Gastrocnemius medialis (tissue), 4 donors: Measurements from ENCODE around the gene RFNG. TPM values are rescaled to one million over a fixed set of nuclear protein-coding genes. Genes with fewer than 3 reads are reported as not detected.

Experiments used
- ATAC-seq, 2 donors: fragments of 150-250 bp; one replicate each; pipeline ENCODE4 v1.9.1; 2016
- DNase-seq, 2 donors: peaks; one replicate each; pipeline ENCODE4 v3.0.0-alpha.2; 2019
- H3K27ac ChIP-seq, 4 donors: fragments of 200-600 bp; sonication (generic); 1 replicate in 1 of 4; 2 replicates in 3 of 4; pipeline ENCODE4 v1.5.1; 2016 to 2018; ENCODE audit warnings: mild to moderate bottlenecking in 2 of 4, moderate library complexity in 1 of 4
- H3K27me3 ChIP-seq, 3 donors: fragments of 200-600 bp; sonication (generic) in 2 of 3; 1 replicate in 1 of 3; 2 replicates in 2 of 3; pipeline versions ENCODE4 v1.5.1 to v1.6.0; 2016 to 2019; ENCODE audit warnings: mild to moderate bottlenecking in 1 of 3, moderate library complexity in 1 of 3
- H3K36me3 ChIP-seq, 2 donors: fragments of 200-600 bp; sonication (generic) in 1 of 2; one replicate each; pipeline ENCODE4 v1.5.1; 2017 to 2018
- H3K4me1 ChIP-seq, 2 donors: fragments of 200-600 bp; sonication (generic) in 1 of 2; one replicate each; pipeline ENCODE4 v1.5.1; 2016 to 2017; ENCODE audit warnings: mild to moderate bottlenecking in 2 of 2
- H3K4me3 ChIP-seq, 4 donors: fragments of 200-600 bp; sonication (generic) in 3 of 4; 1 replicate in 1 of 4; 2 replicates in 3 of 4; pipeline ENCODE4 v1.5.1; 2016 to 2019; ENCODE audit warnings: mild to moderate bottlenecking in 2 of 4
- H3K9me3 ChIP-seq, 3 donors: fragments of 200-600 bp; sonication (generic) in 2 of 3; 1 replicate in 1 of 3; 2 replicates in 2 of 3; pipeline ENCODE4 v1.5.1; 2016 to 2019
- POLR2A ChIP-seq, 2 donors: fragments of 450-650 bp; IDR thresholded peaks; one replicate each; pipeline ENCODE4 v1.6.1; 2017; ENCODE audit warnings: antibody characterized with exemption in 2 of 2, mild to moderate bottlenecking in 2 of 2, moderate library complexity in 2 of 2
- in situ Hi-C, 4 donors: fragments of 200-750 bp; cut with MboI; loops; one replicate each; pipeline versions ENCODE4 v1.15.0 to v1.8.0; 2017; ENCODE audit warnings: low sequenced_read_pairs in 4 of 4
- intact Hi-C: fragments of 100-400 bp; cut with DNase I; formaldehyde crosslinking; loops from one replicate; pipeline ENCODE4 v1.15.1; 2023; ENCODE audit warnings: low total_unique reads
- total RNA-seq, 4 donors: library from RNA; depleted of rRNA; stranded (reverse); fragments of >200 nt; gene quantifications; one replicate each; pipeline versions ENCODE4 v1.1.0 to v1.2.3, GENCODE V29; 2016
- TF ChIP-seq, protein P1 (sequence below), 5 experiments: fragments of 450-650 bp in 3 of 5; fragments of 200-600 bp in 2 of 5; sonication (generic) in 2 of 5; IDR thresholded peaks in 4 of 5; conservative IDR thresholded peaks in 1 of 5; 1 replicate in 4 of 5; 2 replicates in 1 of 5; pipeline ENCODE4 v1.5.1; 2016 to 2019; ENCODE audit warnings: antibody characterized with exemption in 5 of 5, mild to moderate bottlenecking in 3 of 5, moderate library complexity in 3 of 5

Gene RFNG
- total RNA-seq, 4 donors from 2014 or later, result 29.6 to 64.9 (median 49.1) TPM

GRCh38 chr17:82017612-82018151 is 33.9 kb downstream of the RFNG start:
- Histone ChIP-seq H3K27me3 (no peaks in the 10 kb centered on the region), H3K4me1 (peaks cover 18 to 51% of the 10 kb centered on the region in 2 donors), H3K27ac (peak overlapping the region in 1 of 4 donors; percentile 10), H3K36me3 (no peaks in the 10 kb centered on the region), H3K4me3 (no peak overlapping the region), H3K9me3 (no peaks in the 10 kb centered on the region)
- TF ChIP-seq, protein P1, sequence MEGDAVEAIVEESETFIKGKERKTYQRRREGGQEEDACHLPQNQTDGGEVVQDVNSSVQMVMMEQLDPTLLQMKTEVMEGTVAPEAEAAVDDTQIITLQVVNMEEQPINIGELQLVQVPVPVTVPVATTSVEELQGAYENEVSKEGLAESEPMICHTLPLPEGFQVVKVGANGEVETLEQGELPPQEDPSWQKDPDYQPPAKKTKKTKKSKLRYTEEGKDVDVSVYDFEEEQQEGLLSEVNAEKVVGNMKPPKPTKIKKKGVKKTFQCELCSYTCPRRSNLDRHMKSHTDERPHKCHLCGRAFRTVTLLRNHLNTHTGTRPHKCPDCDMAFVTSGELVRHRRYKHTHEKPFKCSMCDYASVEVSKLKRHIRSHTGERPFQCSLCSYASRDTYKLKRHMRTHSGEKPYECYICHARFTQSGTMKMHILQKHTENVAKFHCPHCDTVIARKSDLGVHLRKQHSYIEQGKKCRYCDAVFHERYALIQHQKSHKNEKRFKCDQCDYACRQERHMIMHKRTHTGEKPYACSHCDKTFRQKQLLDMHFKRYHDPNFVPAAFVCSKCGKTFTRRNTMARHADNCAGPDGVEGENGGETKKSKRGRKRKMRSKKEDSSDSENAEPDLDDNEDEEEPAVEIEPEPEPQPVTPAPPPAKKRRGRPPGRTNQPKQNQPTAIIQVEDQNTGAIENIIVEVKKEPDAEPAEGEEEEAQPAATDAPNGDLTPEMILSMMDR (IDR thresholded peaks at IDR 0.05 in 4 of 5, conservative IDR thresholded peaks at IDR 0.05 in 1 of 5), result no peak
- no peak for TF ChIP-seq POLR2A (IDR thresholded peaks at IDR 0.05)
- intact Hi-C loops (no loop called here), in situ Hi-C loops (no loop called here)
- ATAC-seq (no peak), DNase-seq (no peak)

DNA sequence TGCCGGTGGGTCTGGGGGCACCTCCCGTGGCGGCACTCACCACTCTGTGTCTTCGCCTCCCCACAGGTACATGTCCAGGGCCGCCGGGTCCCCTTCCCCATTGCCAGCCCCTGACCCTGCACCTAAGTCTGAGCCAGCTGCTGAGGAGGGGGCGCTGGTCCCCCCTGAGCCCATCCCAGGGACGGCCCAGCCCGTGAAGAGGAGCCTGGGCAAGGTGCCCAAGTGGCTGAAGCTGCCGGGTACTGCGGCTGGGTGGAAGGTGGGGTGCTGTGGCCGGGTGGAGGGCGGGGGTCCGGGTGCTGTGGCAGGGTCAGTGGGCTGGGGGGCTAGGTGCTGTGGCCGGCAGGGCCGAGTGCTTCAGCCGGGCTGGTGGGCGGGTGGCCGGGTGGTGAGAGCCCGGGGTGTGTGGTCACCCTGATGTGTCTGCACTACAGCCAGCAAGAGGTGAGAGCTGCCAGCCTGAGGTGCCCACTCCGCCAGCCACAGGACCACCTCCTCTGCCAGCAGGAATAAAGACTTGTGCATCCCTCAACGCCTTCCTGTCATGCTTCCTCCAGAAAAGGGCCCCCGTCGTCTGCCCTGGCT is 34.6 kb downstream of the RFNG start:
- TF ChIP-seq POLR2A (IDR thresholded peaks at IDR 0.05), result no peak
- TF ChIP-seq, protein P1 (IDR thresholded peaks at IDR 0.05 in 4 of 5, conservative IDR thresholded peaks at IDR 0.05 in 1 of 5), result no peak
- in situ Hi-C loops (no loop called here), intact Hi-C loops (no loop called here)
- ATAC-seq, result no peak
- no peak for DNase-seq
- Histone ChIP-seq H3K27me3 (no peaks in the 10 kb centered on the region), H3K4me1 (peaks cover 14 to 47% of the 10 kb centered on the region in 2 donors), H3K36me3 (no peaks in the 10 kb centered on the region), H3K9me3 (no peaks in the 10 kb centered on the region), H3K27ac (no peak overlapping the region), H3K4me3 (no peak overlapping the region)

DNA sequence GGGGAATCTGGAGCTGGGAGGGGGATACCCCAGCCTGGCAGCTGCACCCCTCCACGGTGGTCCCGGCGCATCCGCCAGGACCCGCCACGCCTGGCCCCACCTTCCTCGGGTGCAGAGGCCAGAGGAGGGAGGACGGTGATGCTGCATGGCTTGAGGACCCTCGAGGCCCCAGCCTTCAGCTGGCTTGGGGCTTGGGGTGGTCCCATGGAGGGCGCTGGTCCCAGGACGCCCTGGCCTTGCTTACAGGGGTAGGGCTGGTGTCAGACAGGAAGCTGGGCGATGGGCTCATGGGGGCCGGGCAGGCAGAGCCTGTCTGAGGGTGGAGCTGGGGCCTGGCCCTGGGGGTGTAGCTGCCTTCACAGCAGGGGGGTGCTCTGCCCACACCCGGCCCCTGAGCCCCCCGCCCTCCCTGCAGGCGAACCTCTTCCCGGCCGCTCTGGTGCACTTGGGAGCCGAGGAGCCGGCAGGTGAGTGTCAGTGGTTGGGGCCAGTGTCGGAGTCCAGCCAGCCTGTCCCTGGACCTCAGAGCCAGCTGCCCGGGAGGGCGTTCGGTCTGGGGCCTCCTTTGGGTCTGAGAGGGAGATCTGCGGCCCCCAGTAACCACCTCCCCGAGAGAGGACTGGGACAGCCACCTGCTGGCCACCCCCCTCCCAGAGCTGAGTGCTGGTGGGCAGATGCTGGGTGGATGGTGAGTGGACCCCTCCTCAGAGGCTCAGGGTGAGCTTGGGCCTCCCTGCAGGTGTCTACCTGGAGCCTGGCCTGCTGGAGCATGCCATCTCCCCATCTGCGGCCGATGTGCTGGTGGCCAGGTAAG is 35.3 kb downstream of the RFNG start:
- ATAC-seq (no peak), DNase-seq (no peak)
- Histone ChIP-seq H3K9me3 (no peaks in the 10 kb centered on the region), H3K27ac (no peak overlapping the region), H3K4me1 (peaks cover 7 to 40% of the 10 kb centered on the region in 2 donors), H3K36me3 (peaks cover 0 to 3% of the 10 kb centered on the region in 2 donors), H3K4me3 (no peak overlapping the region), H3K27me3 (no peaks in the 10 kb centered on the region)
- TF ChIP-seq, protein P1 (IDR thresholded peaks at IDR 0.05 in 4 of 5, conservative IDR thresholded peaks at IDR 0.05 in 1 of 5), result no peak
- TF ChIP-seq POLR2A (IDR thresholded peaks at IDR 0.05), result no peak
- intact Hi-C loops (no loop called here), in situ Hi-C loops (no loop called here)

GRCh38 chr17:82015311-82015971 is 36.2 kb downstream of the RFNG start:
- ATAC-seq (no peak), DNase-seq (no peak)
- Histone ChIP-seq H3K9me3 (no peaks in the 10 kb centered on the region), H3K27ac (no peak overlapping the region), H3K36me3 (peaks cover 0 to 3% of the 10 kb centered on the region in 2 donors), H3K4me1 (peaks cover 6 to 33% of the 10 kb centered on the region in 2 donors), H3K4me3 (no peak overlapping the region), H3K27me3 (no peaks in the 10 kb centered on the region)
- intact Hi-C loops, result no loop called here
- TF ChIP-seq, protein P1 (IDR thresholded peaks at IDR 0.05 in 4 of 5, conservative IDR thresholded peaks at IDR 0.05 in 1 of 5), result no peak
- no peak for TF ChIP-seq POLR2A (IDR thresholded peaks at IDR 0.05)
- in situ Hi-C loops, result no loop called here
